Nephron (organoid): ENCODE data around the gene NHLH1.

Experiments used
- H3K27ac Mint-ChIP-seq, 3 experiments: 2 replicates each; pipeline ENCODE4 v1.8.0; 2020; ENCODE audit warnings: mixed read lengths in 3 of 3, mild to moderate bottlenecking in 2 of 3, moderate library complexity in 1 of 3
- H3K27me3 Mint-ChIP-seq: 2 replicates; pipeline ENCODE4 v1.8.0; 2021; ENCODE audit warnings: low read depth, mild to moderate bottlenecking, moderate library complexity, mixed read lengths
- H3K36me3 Mint-ChIP-seq: 2 replicates; pipeline ENCODE4 v1.8.0; 2020; ENCODE audit warnings: low read depth, mixed read lengths
- H3K4me1 Mint-ChIP-seq: 2 replicates; pipeline ENCODE4 v1.8.0; 2020; ENCODE audit warnings: mixed read lengths
- H3K4me3 Mint-ChIP-seq, 3 experiments: 2 replicates each; pipeline ENCODE4 v1.8.0; 2020; ENCODE audit warnings: mild to moderate bottlenecking in 3 of 3, mixed read lengths in 3 of 3, moderate library complexity in 2 of 3
- H3K9me3 Mint-ChIP-seq: 2 replicates; pipeline ENCODE4 v1.8.0; 2020; ENCODE audit warnings: mixed read lengths
- CTCF ChIP-seq, 3 experiments: fragments of 200-600 bp; sonication (generic); IDR thresholded peaks; one replicate each; pipeline ENCODE4 v1.5.0; 2021; ENCODE audit warnings: antibody characterized with exemption in 3 of 3; ENCODE audit not compliant: unreplicated experiment in 3 of 3

The NHLH1 gene

GRCh38 chr1:160415696-160416290 lies 48.9 kb downstream of the NHLH1 start:
- Mint-ChIP-seq H3K9me3 (no peaks in the 10 kb centered on the region), H3K4me3 (no peak overlapping the region), H3K4me1 (peaks cover 24% of the 10 kb centered on the region), H3K27me3 (no peaks in the 10 kb centered on the region), H3K27ac (no peak overlapping the region), H3K36me3 (peaks cover 28% of the 10 kb centered on the region)
- no peak for TF ChIP-seq CTCF (IDR thresholded peaks at IDR 0.05; ENCODE audit: unreplicated experiment in 3 of 3)

GRCh38 chr1:160416369-160416768 lies 49.5 kb downstream of the NHLH1 start:
- H3K4me1 Mint-ChIP-seq, result peaks cover 18% of the 10 kb centered on the region
- H3K27ac Mint-ChIP-seq, result no peak overlapping the region
- H3K27me3 Mint-ChIP-seq, result no peaks in the 10 kb centered on the region
- TF ChIP-seq CTCF (IDR thresholded peaks at IDR 0.05; ENCODE audit: unreplicated experiment in 3 of 3), result peak in 2 of 3 experiments; percentile 26 to 30
- H3K36me3 Mint-ChIP-seq, result peaks cover 34% of the 10 kb centered on the region
- no peaks in the 10 kb centered on the region for H3K9me3 Mint-ChIP-seq
- H3K4me3 Mint-ChIP-seq, result no peak overlapping the region

DNA sequence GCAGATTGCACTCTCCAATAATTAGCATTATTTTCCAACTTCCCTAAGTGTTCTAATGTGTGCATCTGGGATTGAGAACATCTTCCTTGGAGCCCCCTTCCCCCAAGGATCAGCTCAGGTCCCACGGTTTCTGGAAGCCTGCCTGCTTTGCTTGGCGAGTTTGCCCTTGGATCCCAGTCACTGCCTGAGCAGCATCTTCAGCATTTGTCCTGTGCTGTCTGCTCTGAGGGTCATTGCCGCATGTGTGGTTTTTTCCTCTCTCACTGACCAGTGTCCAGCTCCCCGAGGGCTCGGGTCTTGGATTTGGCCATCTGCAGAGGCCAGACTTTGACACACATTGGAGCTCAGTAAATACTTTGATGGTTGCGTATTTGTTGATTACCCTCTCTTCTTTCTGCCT lies 51.6 kb downstream of the NHLH1 start:
- no peak overlapping the region for H3K4me3 Mint-ChIP-seq
- TF ChIP-seq CTCF (IDR thresholded peaks at IDR 0.05; ENCODE audit: unreplicated experiment in 3 of 3), result no peak
- H3K27me3 Mint-ChIP-seq, result no peaks in the 10 kb centered on the region
- H3K36me3 Mint-ChIP-seq, result peaks cover 53% of the 10 kb centered on the region
- no peaks in the 10 kb centered on the region for H3K9me3 Mint-ChIP-seq
- H3K27ac Mint-ChIP-seq, result no peak overlapping the region
- peaks cover 12% of the 10 kb centered on the region for H3K4me1 Mint-ChIP-seq

DNA sequence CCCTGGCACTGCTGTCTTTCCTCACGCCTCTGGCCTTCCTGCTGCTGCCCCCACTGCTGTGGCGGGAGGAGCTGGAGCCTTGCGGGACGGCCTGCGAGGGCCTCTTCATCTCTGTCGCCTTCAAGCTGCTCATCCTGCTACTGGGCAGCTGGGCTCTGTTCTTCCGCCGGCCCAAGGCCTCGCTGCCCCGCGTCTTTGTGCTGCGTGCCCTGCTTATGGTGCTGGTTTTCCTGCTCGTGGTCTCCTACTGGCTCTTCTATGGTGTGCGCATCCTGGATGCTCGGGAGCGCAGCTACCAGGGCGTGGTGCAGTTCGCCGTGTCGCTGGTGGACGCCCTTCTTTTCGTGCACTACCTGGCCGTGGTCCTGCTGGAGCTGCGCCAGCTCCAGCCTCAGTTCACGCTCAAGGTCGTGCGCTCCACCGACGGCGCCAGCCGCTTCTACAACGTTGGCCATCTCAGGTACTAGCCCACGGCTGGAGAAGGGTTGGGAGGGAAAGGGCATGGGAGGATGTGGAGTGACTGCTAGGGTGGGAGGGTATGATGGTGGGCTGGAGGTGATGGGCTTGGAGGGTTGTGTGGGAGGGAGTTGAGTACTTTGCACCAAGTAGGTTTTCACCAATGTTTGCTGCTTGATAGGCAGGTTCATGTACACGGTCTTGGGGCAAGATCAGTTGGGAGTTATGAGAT lies 52.4 kb downstream of the NHLH1 start:
- no peaks in the 10 kb centered on the region for H3K27me3 Mint-ChIP-seq
- H3K27ac Mint-ChIP-seq, result no peak overlapping the region
- H3K4me1 Mint-ChIP-seq, result peaks cover 4% of the 10 kb centered on the region
- no peak for TF ChIP-seq CTCF (IDR thresholded peaks at IDR 0.05; ENCODE audit: unreplicated experiment in 3 of 3)
- no peak overlapping the region for H3K4me3 Mint-ChIP-seq
- H3K36me3 Mint-ChIP-seq, result peaks cover 57% of the 10 kb centered on the region
- H3K9me3 Mint-ChIP-seq, result no peaks in the 10 kb centered on the region

DNA sequence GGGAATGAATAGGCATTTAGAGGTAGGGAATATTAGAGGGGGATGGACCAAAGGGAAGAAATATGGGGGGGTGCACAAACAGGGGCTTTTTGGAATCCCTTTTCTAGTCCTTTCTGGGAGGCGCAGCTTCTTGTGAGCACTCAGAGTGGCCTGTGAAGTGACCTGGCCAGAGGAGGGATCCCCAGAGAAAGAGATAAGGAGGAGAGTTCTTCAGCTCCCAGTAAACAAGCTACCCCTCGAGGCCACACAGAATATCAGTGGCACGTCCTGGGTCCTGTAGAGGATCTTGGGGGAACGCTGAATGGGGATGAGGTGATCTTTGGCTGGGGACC lies 52.9 kb downstream of the NHLH1 start:
- Mint-ChIP-seq H3K4me3 (no peak overlapping the region), H3K27me3 (no peaks in the 10 kb centered on the region), H3K9me3 (no peaks in the 10 kb centered on the region), H3K4me1 (no peaks in the 10 kb centered on the region), H3K36me3 (peaks cover 62% of the 10 kb centered on the region), H3K27ac (no peak overlapping the region)
- TF ChIP-seq CTCF (IDR thresholded peaks at IDR 0.05; ENCODE audit: unreplicated experiment in 3 of 3), result no peak
